Activated B cell treated with CpG ODN at 0.5 μM for 24 hours (primary cell): Measurements from ENCODE around the gene SLC9A7. TPM values are rescaled to one million over a fixed set of nuclear protein-coding genes. Genes with fewer than 3 reads are reported as not detected.

Source experiments
- ATAC-seq: fragments of 200-7000 bp; cut with Tn5 transposase; one replicate; pipeline ENCODE4 v1.10.0; 2021; ENCODE audit warnings: low read depth, mild to moderate bottlenecking, moderate library complexity
- CTCF ChIA-PET: fragments of 350-600 bp; sonication (Branson Sonifier 250); formaldehyde crosslinking; loops from one replicate; lab custom pipeline; 2021; ENCODE audit warnings: antibody characterized with exemption; lab: Charles Lee
- POLR2A ChIA-PET: fragments of 350-600 bp; sonication (Branson Sonifier 250); formaldehyde crosslinking; loops from one replicate; lab custom pipeline; 2021; ENCODE audit warnings: antibody characterized with exemption; lab: Charles Lee
- DNase-seq: peaks from one replicate; pipeline ENCODE4 v3.0.0; 2022
- H3K27ac Mint-ChIP-seq: one replicate; pipeline ENCODE4 v1.8.0; 2020; ENCODE audit warnings: mixed read lengths
- H3K27me3 Mint-ChIP-seq: one replicate; pipeline ENCODE4 v1.8.0; 2021; ENCODE audit warnings: mixed read lengths
- H3K36me3 Mint-ChIP-seq: one replicate; pipeline ENCODE4 v1.8.0; 2021; ENCODE audit warnings: low read depth, mixed read lengths
- H3K4me1 Mint-ChIP-seq: one replicate; pipeline ENCODE4 v1.8.0; 2021; ENCODE audit warnings: mixed read lengths
- H3K4me3 Mint-ChIP-seq: one replicate; pipeline ENCODE4 v1.8.0; 2020; ENCODE audit warnings: mild to moderate bottlenecking, mixed read lengths
- H3K9me3 Mint-ChIP-seq: one replicate; pipeline ENCODE4 v1.8.0; 2020; ENCODE audit warnings: mixed read lengths
- intact Hi-C: fragments of 100-400 bp; cut with micrococcal nuclease; formaldehyde crosslinking; loops from one replicate; pipeline ENCODE4 v1.15.1; 2024
- total RNA-seq: library from RNA; stranded (reverse); gene quantifications from 2 replicates; pipeline ENCODE4 v1.2.3, GENCODE V29; 2022
- TF ChIP-seq, protein P1 (sequence below): fragments of 200-600 bp; IDR thresholded peaks from one replicate; pipeline ENCODE4 v1.8.0; 2022; ENCODE audit warnings: antibody characterized with exemption, mild to moderate bottlenecking

The SLC9A7 gene
- total RNA-seq, 1 donor from 2014 or later: 55.1 TPM

DNA sequence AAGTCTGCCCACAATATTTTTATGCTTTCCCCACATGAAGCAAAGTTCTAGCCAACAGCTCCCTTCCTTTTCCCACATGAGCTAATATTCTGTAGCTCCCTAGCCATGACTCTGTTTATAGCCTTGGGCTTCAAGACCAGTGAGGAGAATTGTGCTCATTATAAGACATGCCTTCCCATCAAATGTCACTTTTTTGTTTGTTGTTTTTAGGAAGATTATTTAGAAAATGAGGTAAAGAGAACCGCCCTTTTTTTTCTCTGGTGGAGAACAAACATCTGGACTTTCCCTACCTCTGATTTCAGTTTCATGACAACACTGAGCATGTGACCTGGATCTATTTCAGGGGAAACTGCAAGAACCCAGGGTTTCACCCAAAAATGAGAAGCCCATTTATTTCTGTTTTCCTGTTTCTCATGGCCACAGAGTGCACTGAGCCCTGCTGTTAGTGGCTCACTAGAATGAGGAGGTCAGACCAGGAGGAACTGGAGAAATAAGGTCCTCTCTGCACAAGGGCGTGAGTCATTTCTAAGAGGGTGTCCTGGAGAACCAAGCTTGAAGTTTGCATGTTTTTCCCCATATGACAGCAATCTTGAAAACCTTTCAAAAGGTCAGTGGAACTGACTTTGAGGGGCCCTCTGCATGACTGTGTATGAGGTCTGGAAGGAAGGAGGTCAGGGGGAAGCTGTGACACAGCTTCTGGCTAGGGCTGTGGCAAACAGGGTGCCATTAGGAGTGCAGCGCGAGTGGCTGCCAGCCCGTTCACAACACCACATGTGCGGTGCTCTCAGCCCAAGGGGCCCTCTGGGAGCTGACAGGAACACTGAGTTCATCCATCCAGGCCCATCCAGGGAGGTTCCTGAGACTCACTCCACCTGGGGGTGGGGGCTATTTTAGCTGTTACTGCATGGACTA, 130.2 kb downstream of the SLC9A7 start:
- peak; percentile 78 for ATAC-seq

GRCh38 chrX:46627711-46628419, 131.1 kb downstream of the SLC9A7 start:
- intact Hi-C loops: loop anchor here (1.0 to 5.0 kb wide), 2 partner anchors 10 to 56 kb away; partner anchors contain the start of gene CHST7
- H3K4me3 Mint-ChIP-seq: peak overlapping the region; percentile 60

More for the DNA sequence above, 130.2 kb downstream of the SLC9A7 start:
- Mint-ChIP-seq H3K9me3 (no peaks in the 10 kb centered on the region), H3K4me3 (peak overlapping the region; percentile 60), H3K27me3 (no peaks in the 10 kb centered on the region), H3K36me3 (peaks cover 38% of the 10 kb centered on the region), H3K27ac (peak overlapping the region; percentile 90), H3K4me1 (peaks cover 51% of the 10 kb centered on the region)
- CTCF ChIA-PET: interaction anchor here (0.7 to 1.1 kb wide), 2 partner anchors 13 kb away, joined by 3 read pairs; no protein-coding TSS in a partner anchor
- DNase-seq: peak; percentile 16
- intact Hi-C loops: loop anchor here (1.0 to 5.0 kb wide), 2 partner anchors 10 to 56 kb away; partner anchors contain the start of gene CHST7
- POLR2A ChIA-PET: interaction anchor here (0.5 to 2.1 kb wide), 7 partner anchors 9 to 154 kb away, joined by 3 to 20 read pairs (median 6); no protein-coding TSS in a partner anchor
- TF ChIP-seq, protein P1, sequence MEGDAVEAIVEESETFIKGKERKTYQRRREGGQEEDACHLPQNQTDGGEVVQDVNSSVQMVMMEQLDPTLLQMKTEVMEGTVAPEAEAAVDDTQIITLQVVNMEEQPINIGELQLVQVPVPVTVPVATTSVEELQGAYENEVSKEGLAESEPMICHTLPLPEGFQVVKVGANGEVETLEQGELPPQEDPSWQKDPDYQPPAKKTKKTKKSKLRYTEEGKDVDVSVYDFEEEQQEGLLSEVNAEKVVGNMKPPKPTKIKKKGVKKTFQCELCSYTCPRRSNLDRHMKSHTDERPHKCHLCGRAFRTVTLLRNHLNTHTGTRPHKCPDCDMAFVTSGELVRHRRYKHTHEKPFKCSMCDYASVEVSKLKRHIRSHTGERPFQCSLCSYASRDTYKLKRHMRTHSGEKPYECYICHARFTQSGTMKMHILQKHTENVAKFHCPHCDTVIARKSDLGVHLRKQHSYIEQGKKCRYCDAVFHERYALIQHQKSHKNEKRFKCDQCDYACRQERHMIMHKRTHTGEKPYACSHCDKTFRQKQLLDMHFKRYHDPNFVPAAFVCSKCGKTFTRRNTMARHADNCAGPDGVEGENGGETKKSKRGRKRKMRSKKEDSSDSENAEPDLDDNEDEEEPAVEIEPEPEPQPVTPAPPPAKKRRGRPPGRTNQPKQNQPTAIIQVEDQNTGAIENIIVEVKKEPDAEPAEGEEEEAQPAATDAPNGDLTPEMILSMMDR: no peak

GRCh38 chrX:46627062-46627461, 131.9 kb downstream of the SLC9A7 start:
- ChIA-PET CTCF (interaction anchor here (1.5 kb wide), 1 partner anchor 54 kb away, joined by 6 read pairs; no protein-coding TSS in a partner anchor), POLR2A (interaction anchor here (0.9 to 1.1 kb wide), 2 partner anchors 10 to 55 kb away, joined by 3 to 9 read pairs; no protein-coding TSS in a partner anchor)
- no peak for ATAC-seq
- H3K4me1 Mint-ChIP-seq: peaks cover 51% of the 10 kb centered on the region
- no peak for DNase-seq
- peak overlapping the region; percentile 90 for H3K27ac Mint-ChIP-seq
- H3K27me3 Mint-ChIP-seq: no peaks in the 10 kb centered on the region
- peaks cover 41% of the 10 kb centered on the region for H3K36me3 Mint-ChIP-seq
- no peaks in the 10 kb centered on the region for H3K9me3 Mint-ChIP-seq
- TF ChIP-seq, protein P1: no peak
- intact Hi-C loops: loop anchor here (5.0 kb wide), 1 partner anchor 55 kb away; the partner anchor contains the start of gene CHST7
- peak overlapping the region; percentile 48 for H3K4me3 Mint-ChIP-seq

More at GRCh38 chrX:46627711-46628419, 131.1 kb downstream of the SLC9A7 start:
- no peaks in the 10 kb centered on the region for H3K27me3 Mint-ChIP-seq
- peak overlapping the region; percentile 90 for H3K27ac Mint-ChIP-seq
- H3K4me1 Mint-ChIP-seq: peaks cover 49% of the 10 kb centered on the region
- ATAC-seq: no peak
- no peak for DNase-seq
- H3K36me3 Mint-ChIP-seq: peaks cover 41% of the 10 kb centered on the region
- TF ChIP-seq, protein P1: no peak
- ChIA-PET POLR2A (interaction anchor here (0.5 to 2.1 kb wide), 4 partner anchors 10 to 56 kb away, joined by 3 to 20 read pairs (median 6); no protein-coding TSS in a partner anchor), CTCF (interaction anchor here (0.7 kb wide), 1 partner anchor 14 kb away, joined by 3 read pairs; no protein-coding TSS in a partner anchor)
- no peaks in the 10 kb centered on the region for H3K9me3 Mint-ChIP-seq

GRCh38 chrX:46626566-46626965, 132.4 kb downstream of the SLC9A7 start:
- POLR2A ChIA-PET: interaction anchor here (0.9 to 1.1 kb wide), 2 partner anchors 11 to 54 kb away, joined by 3 to 9 read pairs; no protein-coding TSS in a partner anchor
- TF ChIP-seq, protein P1: no peak
- H3K4me1 Mint-ChIP-seq: peaks cover 51% of the 10 kb centered on the region
- intact Hi-C loops: loop anchor here (5.0 kb wide), 1 partner anchor 54 kb away; the partner anchor contains the start of gene CHST7
- H3K27me3 Mint-ChIP-seq: no peaks in the 10 kb centered on the region
- CTCF ChIA-PET: interaction anchor here (1.5 kb wide), 1 partner anchor 54 kb away, joined by 6 read pairs; no protein-coding TSS in a partner anchor
- ATAC-seq (peak; percentile 63), DNase-seq (peak; percentile 18)
- peak overlapping the region; percentile 90 for H3K27ac Mint-ChIP-seq
- H3K4me3 Mint-ChIP-seq: peak overlapping the region; percentile 16
- H3K9me3 Mint-ChIP-seq: no peaks in the 10 kb centered on the region
- H3K36me3 Mint-ChIP-seq: peaks cover 41% of the 10 kb centered on the region
